ENCODE data around the gene JMJD4. TPM values are rescaled to one million over a fixed set of nuclear protein-coding genes. Genes with fewer than 3 reads are reported as not detected.

Gene JMJD4
- polyA plus RNA-seq, 1 donor (not counting 4 experiments of a cell fraction or from before 2014, with no cell fraction given) = 19.5 TPM

GRCh38 chr1:227697321-227697864, 37.7 kb downstream of the JMJD4 start:
- H3K4me1 ChIP-seq (ENCODE audit: control insufficient read depth, extremely low read depth, insufficient read depth, low read length) = no peaks in the 10 kb centered on the region
- no peak overlapping the region for H3K4me3 ChIP-seq (ENCODE audit: control insufficient read depth in 2 of 3, extremely low read depth in 1 of 3, insufficient read depth in 2 of 3, low read depth in 1 of 3, low read length in 3 of 3)
- FAIRE-seq = no peak
- H3K27me3 ChIP-seq (ENCODE audit: control insufficient read depth, extremely low read depth, insufficient read depth, low read length) = no peaks in the 10 kb centered on the region
- H3K9me1 ChIP-seq (ENCODE audit: control insufficient read depth, extremely low read depth, insufficient read depth, low read length) = no peaks in the 10 kb centered on the region
- no peaks in the 10 kb centered on the region for H3K79me2 ChIP-seq (ENCODE audit: control insufficient read depth, insufficient read depth, low read length)
- no peak overlapping the region for H3K27ac ChIP-seq (ENCODE audit: control insufficient read depth, insufficient read depth, low read length)
- dilution Hi-C loops (cut with MboI; ENCODE audit: extremely low pct_ligation_motif_present, low sequenced_read_pairs) = no loop called here
- H3K4me2 ChIP-seq (ENCODE audit: control insufficient read depth, extremely low read depth, insufficient read depth, low read depth, low read length) = no peak overlapping the region
- no peak for DNase-seq (ENCODE audit: low read depth, low spot score)
- TF ChIP-seq EZH2 (IDR thresholded peaks at IDR 0.05; ENCODE audit: low read length) = no peak
- no peak for TF ChIP-seq CTCF (optimal IDR thresholded peaks at IDR 0.05 in 1 of 3, IDR thresholded peaks at IDR 0.05 in 1 of 3, conservative IDR thresholded peaks at IDR 0.05 in 1 of 3; ENCODE audit: extremely low read depth in 1 of 3, insufficient read depth in 2 of 3, low read length in 3 of 3)
- H3K36me3 ChIP-seq (ENCODE audit: control insufficient read depth in 2 of 2, extremely low read depth in 1 of 2, insufficient read depth in 2 of 2, low read length in 2 of 2) = no peaks in the 10 kb centered on the region
- no peak overlapping the region for H3K9ac ChIP-seq (ENCODE audit: control insufficient read depth, extremely low read depth, insufficient read depth, low read length)
- no peak overlapping the region for H2AFZ ChIP-seq (ENCODE audit: control insufficient read depth, low read length)
- peaks cover 2% of the 10 kb centered on the region for H3K9me3 ChIP-seq (ENCODE audit: control insufficient read depth, low read depth, low read length)
- no peaks in the 10 kb centered on the region for H4K20me1 ChIP-seq (ENCODE audit: control insufficient read depth, extremely low read depth, insufficient read depth, low read length)

GRCh38 chr1:227685807-227686206, 49.3 kb downstream of the JMJD4 start:
- Histone ChIP-seq H3K4me2 (ENCODE audit: control insufficient read depth, extremely low read depth, insufficient read depth, low read depth, low read length) (no peak overlapping the region), H3K27me3 (ENCODE audit: control insufficient read depth, extremely low read depth, insufficient read depth, low read length) (no peaks in the 10 kb centered on the region), H4K20me1 (ENCODE audit: control insufficient read depth, extremely low read depth, insufficient read depth, low read length) (no peaks in the 10 kb centered on the region), H3K9me3 (ENCODE audit: control insufficient read depth, low read depth, low read length) (no peaks in the 10 kb centered on the region), H3K36me3 (ENCODE audit: control insufficient read depth in 2 of 2, extremely low read depth in 1 of 2, insufficient read depth in 2 of 2, low read length in 2 of 2) (no peaks in the 10 kb centered on the region), H3K4me1 (ENCODE audit: control insufficient read depth, extremely low read depth, insufficient read depth, low read length) (no peaks in the 10 kb centered on the region), H3K9ac (ENCODE audit: control insufficient read depth, extremely low read depth, insufficient read depth, low read length) (no peak overlapping the region), H3K9me1 (ENCODE audit: control insufficient read depth, extremely low read depth, insufficient read depth, low read length) (no peaks in the 10 kb centered on the region), H3K4me3 (ENCODE audit: control insufficient read depth in 2 of 3, extremely low read depth in 1 of 3, insufficient read depth in 2 of 3, low read depth in 1 of 3, low read length in 3 of 3) (no peak overlapping the region), H3K27ac (ENCODE audit: control insufficient read depth, insufficient read depth, low read length) (no peak overlapping the region), H2AFZ (ENCODE audit: control insufficient read depth, low read length) (no peak overlapping the region), H3K79me2 (ENCODE audit: control insufficient read depth, insufficient read depth, low read length) (no peaks in the 10 kb centered on the region)
- dilution Hi-C loops (cut with MboI; ENCODE audit: extremely low pct_ligation_motif_present, low sequenced_read_pairs) = no loop called here
- FAIRE-seq (no peak), DNase-seq (ENCODE audit: low read depth, low spot score) (no peak)
- no peak for TF ChIP-seq CTCF (optimal IDR thresholded peaks at IDR 0.05 in 1 of 3, IDR thresholded peaks at IDR 0.05 in 1 of 3, conservative IDR thresholded peaks at IDR 0.05 in 1 of 3; ENCODE audit: extremely low read depth in 1 of 3, insufficient read depth in 2 of 3, low read length in 3 of 3)
- TF ChIP-seq EZH2 (IDR thresholded peaks at IDR 0.05; ENCODE audit: low read length) = no peak

Other genes starting within 250 kb of the JMJD4 start
- gene ZNF678, start 171.7 kb downstream of the JMJD4 start, polyA plus RNA-seq = 1.5 to 3.0 TPM (median 2.2 TPM) in 3 replicates
- gene SNAP47, start 133 bp upstream of the JMJD4 start, polyA plus RNA-seq = 19.3 to 30.4 TPM (median 24.8 TPM) in 3 replicates
- not detected in 3 replicates for gene PRSS38, start 80.4 kb upstream of the JMJD4 start, polyA plus RNA-seq
- 1.7 to 2.5 TPM (median 2.3 TPM) in 3 replicates for gene WNT9A, start 212.6 kb upstream of the JMJD4 start, polyA plus RNA-seq